Dermis microvascular lymphatic vessel endothelial cell (primary cell): Measurements from ENCODE around the gene TMEM45B. TPM values are rescaled to one million over a fixed set of nuclear protein-coding genes. Genes with fewer than 3 reads are reported as not detected.

Experiments
- total RNA-seq: library from RNA; depleted of rRNA; stranded (reverse); fragments of >200 nt; gene quantifications from 2 replicates; pipeline ENCODE4 v1.2.1, GENCODE V29; 2014

TMEM45B gene
- total RNA-seq, 1 donor from 2014 or later: 1.9 TPM

Other genes starting within 250 kb of the TMEM45B start
- gene NFRKB, start 79.7 kb downstream of the TMEM45B start, total RNA-seq: 11.4 and 18.2 TPM in 2 replicates
- gene PRDM10, start 187.0 kb downstream of the TMEM45B start, total RNA-seq: 3.6 and 4.3 TPM in 2 replicates